Spleen (tissue), 7 donors: Measurements from ENCODE around the gene PIK3R5.

ENCODE experiments used
- POLR2A ChIP-seq, 3 donors: fragments of 450-650 bp; IDR thresholded peaks; one replicate each; pipeline ENCODE4 v1.5.1; 2017; ENCODE audit warnings: antibody characterized with exemption in 3 of 3, mild to moderate bottlenecking in 1 of 3
- TF ChIP-seq, protein P1 (sequence below), 11 experiments: fragments of 200-600 bp in 7 of 11; fragments of 450-650 bp in 4 of 11; sonication (generic) in 4 of 11; IDR thresholded peaks in 8 of 11; conservative IDR thresholded peaks in 3 of 11; 1 replicate in 7 of 11; 2 replicates in 4 of 11; pipeline versions ENCODE4 v1.4.0 to v1.8.0; 2016 to 2021; ENCODE audit warnings: antibody characterized with exemption in 11 of 11, inconsistent platforms in 4 of 11, mild to moderate bottlenecking in 1 of 11
- donor health status: DM: no; HTN: no; CAD: no; lungs with moderate emphysema.
- donor health status: DM: no; HTN: no; CAD: no.
- donor health status: DM: no; HTN: no; CAD: no.

DNA sequence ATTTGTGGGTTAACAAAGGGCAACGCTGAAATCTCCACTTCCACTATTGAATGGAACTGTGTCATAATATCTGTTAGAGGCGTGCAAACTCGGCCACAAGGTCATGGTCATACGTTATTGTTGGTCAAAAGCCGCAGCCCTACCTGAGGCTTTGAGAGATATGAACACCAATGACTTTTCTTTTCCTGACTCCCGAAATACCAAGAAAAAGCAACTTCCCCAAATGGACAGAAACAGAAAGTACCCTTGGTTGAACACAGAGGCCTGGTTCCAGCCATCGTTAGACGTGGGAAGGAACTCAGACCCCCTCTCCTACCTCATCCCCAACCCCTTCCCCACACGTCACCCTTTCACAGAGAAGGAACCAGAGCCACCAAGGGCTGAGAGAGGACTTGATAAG lies 1.4 kb upstream of the PIK3R5 start:
- TF ChIP-seq, protein P1, sequence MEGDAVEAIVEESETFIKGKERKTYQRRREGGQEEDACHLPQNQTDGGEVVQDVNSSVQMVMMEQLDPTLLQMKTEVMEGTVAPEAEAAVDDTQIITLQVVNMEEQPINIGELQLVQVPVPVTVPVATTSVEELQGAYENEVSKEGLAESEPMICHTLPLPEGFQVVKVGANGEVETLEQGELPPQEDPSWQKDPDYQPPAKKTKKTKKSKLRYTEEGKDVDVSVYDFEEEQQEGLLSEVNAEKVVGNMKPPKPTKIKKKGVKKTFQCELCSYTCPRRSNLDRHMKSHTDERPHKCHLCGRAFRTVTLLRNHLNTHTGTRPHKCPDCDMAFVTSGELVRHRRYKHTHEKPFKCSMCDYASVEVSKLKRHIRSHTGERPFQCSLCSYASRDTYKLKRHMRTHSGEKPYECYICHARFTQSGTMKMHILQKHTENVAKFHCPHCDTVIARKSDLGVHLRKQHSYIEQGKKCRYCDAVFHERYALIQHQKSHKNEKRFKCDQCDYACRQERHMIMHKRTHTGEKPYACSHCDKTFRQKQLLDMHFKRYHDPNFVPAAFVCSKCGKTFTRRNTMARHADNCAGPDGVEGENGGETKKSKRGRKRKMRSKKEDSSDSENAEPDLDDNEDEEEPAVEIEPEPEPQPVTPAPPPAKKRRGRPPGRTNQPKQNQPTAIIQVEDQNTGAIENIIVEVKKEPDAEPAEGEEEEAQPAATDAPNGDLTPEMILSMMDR (IDR thresholded peaks at IDR 0.05 in 8 of 11, conservative IDR thresholded peaks at IDR 0.05 in 3 of 11), result no peak
- TF ChIP-seq POLR2A (IDR thresholded peaks at IDR 0.05), result no peak
